Astrocyte (in vitro differentiated cells and primary cell): ENCODE data around the gene SIGLEC8. TPM values are rescaled to one million over a fixed set of nuclear protein-coding genes. Genes with fewer than 3 reads are reported as not detected.

ENCODE experiments used
- DNase-seq: peaks from one replicate; pipeline ENCODE4 v3.0.0-alpha.2; 2010; ENCODE audit warnings: low read depth
- FAIRE-seq: peaks from 2 replicates; lab custom pipeline; 2011; peaks lifted over from hg19 to GRCh38; lab: Jason Lieb, UNC
- H2AFZ ChIP-seq: 2 replicates; pipeline ENCODE4 v1.6.0; 2012; ENCODE audit warnings: low read depth, low read length, inconsistent platforms
- H3K27ac ChIP-seq: 2 replicates; pipeline ENCODE4 v1.5.1; 2011; ENCODE audit warnings: low read depth, low read length, inconsistent platforms
- H3K27me3 ChIP-seq: 2 replicates; pipeline ENCODE4 v1.6.0; 2011; ENCODE audit warnings: low read length, inconsistent platforms; ENCODE audit not compliant: insufficient read depth
- H3K36me3 ChIP-seq: 2 replicates; pipeline ENCODE4 v1.5.1; 2011; ENCODE audit warnings: low read length, inconsistent platforms; ENCODE audit not compliant: insufficient read depth
- H3K4me1 ChIP-seq: 2 replicates; pipeline ENCODE4 v1.5.1; 2011; ENCODE audit warnings: low read length, inconsistent platforms; ENCODE audit not compliant: insufficient read depth
- H3K4me2 ChIP-seq: 2 replicates; pipeline ENCODE4 v1.6.0; 2012; ENCODE audit warnings: low read length, inconsistent platforms
- H3K4me3 ChIP-seq: 2 replicates; pipeline ENCODE4 v1.5.1; 2011; ENCODE audit warnings: low read depth, mild to moderate bottlenecking, low read length, inconsistent platforms; ENCODE audit not compliant: insufficient read depth
- H3K79me2 ChIP-seq: 2 replicates; pipeline ENCODE4 v1.6.0; 2012; ENCODE audit warnings: mild to moderate bottlenecking, low read length, inconsistent platforms; ENCODE audit not compliant: insufficient read depth
- H3K9ac ChIP-seq: 2 replicates; pipeline ENCODE4 v1.6.0; 2012; ENCODE audit warnings: mild to moderate bottlenecking, low read length, inconsistent platforms
- H3K9me3 ChIP-seq: 2 replicates; pipeline ENCODE4 v1.5.1; 2012; ENCODE audit warnings: low read depth, mild to moderate bottlenecking, low read length, inconsistent platforms; ENCODE audit not compliant: insufficient read depth
- H4K20me1 ChIP-seq: 2 replicates; pipeline ENCODE4 v1.6.0; 2012; ENCODE audit warnings: low read length, inconsistent platforms; ENCODE audit not compliant: insufficient read depth
- H3K27ac Mint-ChIP-seq: one replicate; pipeline ENCODE4 v1.8.0; 2021; ENCODE audit warnings: mild to moderate bottlenecking, mixed read lengths; ENCODE audit not compliant: unreplicated experiment
- H3K27me3 Mint-ChIP-seq: one replicate; pipeline ENCODE4 v1.8.0; 2021; ENCODE audit warnings: low read depth, mixed read lengths; ENCODE audit not compliant: unreplicated experiment
- H3K36me3 Mint-ChIP-seq: one replicate; pipeline ENCODE4 v1.8.0; 2021; ENCODE audit warnings: low read depth, mixed read lengths; ENCODE audit not compliant: unreplicated experiment
- H3K4me1 Mint-ChIP-seq: one replicate; pipeline ENCODE4 v1.8.0; 2021; ENCODE audit warnings: low read depth, mixed read lengths; ENCODE audit not compliant: unreplicated experiment
- H3K4me3 Mint-ChIP-seq: one replicate; pipeline ENCODE4 v1.8.0; 2021; ENCODE audit warnings: mild to moderate bottlenecking, moderate library complexity, mixed read lengths; ENCODE audit not compliant: unreplicated experiment
- H3K9me3 Mint-ChIP-seq: one replicate; pipeline ENCODE4 v1.8.0; 2021; ENCODE audit warnings: mild to moderate bottlenecking, mixed read lengths; ENCODE audit not compliant: unreplicated experiment
- EZH2 ChIP-seq: IDR thresholded peaks from 2 replicates; pipeline ENCODE4 v1.6.1; 2012; ENCODE audit warnings: mild to moderate bottlenecking, low read length, inconsistent platforms; ENCODE audit not compliant: insufficient read depth
- total RNA-seq: library from RNA; stranded (reverse); gene quantifications from 2 replicates; pipeline ENCODE4 v1.2.1, GENCODE V29; 2021
- TF ChIP-seq, protein P1 (sequence below): IDR thresholded peaks from 2 replicates; pipeline ENCODE4 v1.5.1; 2011; ENCODE audit warnings: low read depth, mild to moderate bottlenecking, inconsistent platforms, low read length, moderate library complexity; ENCODE audit not compliant: insufficient read depth

SIGLEC8 gene
- total RNA-seq, 1 donor from 2014 or later, result not detected

DNA sequence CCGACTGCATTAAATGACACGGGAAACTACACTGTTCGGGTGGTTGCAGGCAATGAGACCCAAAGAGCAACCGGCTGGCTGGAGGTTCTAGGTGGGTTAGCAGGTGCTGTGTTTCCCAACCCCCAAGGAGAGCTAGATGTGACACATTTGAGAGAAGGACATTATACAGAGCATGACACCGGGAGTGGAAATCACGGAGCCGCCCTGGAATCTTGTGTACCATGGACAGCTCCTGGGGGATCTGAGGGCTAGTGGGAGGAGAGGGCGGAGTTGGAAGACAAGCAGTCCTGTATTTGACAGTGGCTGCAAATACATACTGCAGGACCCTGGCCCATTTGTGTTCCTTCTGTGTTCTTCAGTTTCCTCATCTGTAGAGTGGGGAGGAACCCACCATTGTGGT, 22.3 kb upstream of the SIGLEC8 start:
- FAIRE-seq, result no peak
- no peak overlapping the region for H3K27ac ChIP-seq
- Mint-ChIP-seq H3K9me3 (peaks cover 7% of the 10 kb centered on the region), H3K36me3 (no peaks in the 10 kb centered on the region), H3K27ac (no peak overlapping the region), H3K4me1 (no peaks in the 10 kb centered on the region), H3K4me3 (no peak overlapping the region), H3K27me3 (peaks cover 10% of the 10 kb centered on the region)
- peaks cover 15% of the 10 kb centered on the region for H3K9me3 ChIP-seq
- H3K27me3 ChIP-seq, result no peaks in the 10 kb centered on the region
- DNase-seq, result no peak
- H3K4me2 ChIP-seq, result no peak overlapping the region
- no peaks in the 10 kb centered on the region for H4K20me1 ChIP-seq
- no peaks in the 10 kb centered on the region for H3K4me1 ChIP-seq
- no peak overlapping the region for H2AFZ ChIP-seq
- no peak overlapping the region for H3K4me3 ChIP-seq
- no peak overlapping the region for H3K9ac ChIP-seq
- H3K36me3 ChIP-seq, result no peaks in the 10 kb centered on the region
- no peaks in the 10 kb centered on the region for H3K79me2 ChIP-seq
- TF ChIP-seq EZH2, result no peak
- TF ChIP-seq, protein P1, sequence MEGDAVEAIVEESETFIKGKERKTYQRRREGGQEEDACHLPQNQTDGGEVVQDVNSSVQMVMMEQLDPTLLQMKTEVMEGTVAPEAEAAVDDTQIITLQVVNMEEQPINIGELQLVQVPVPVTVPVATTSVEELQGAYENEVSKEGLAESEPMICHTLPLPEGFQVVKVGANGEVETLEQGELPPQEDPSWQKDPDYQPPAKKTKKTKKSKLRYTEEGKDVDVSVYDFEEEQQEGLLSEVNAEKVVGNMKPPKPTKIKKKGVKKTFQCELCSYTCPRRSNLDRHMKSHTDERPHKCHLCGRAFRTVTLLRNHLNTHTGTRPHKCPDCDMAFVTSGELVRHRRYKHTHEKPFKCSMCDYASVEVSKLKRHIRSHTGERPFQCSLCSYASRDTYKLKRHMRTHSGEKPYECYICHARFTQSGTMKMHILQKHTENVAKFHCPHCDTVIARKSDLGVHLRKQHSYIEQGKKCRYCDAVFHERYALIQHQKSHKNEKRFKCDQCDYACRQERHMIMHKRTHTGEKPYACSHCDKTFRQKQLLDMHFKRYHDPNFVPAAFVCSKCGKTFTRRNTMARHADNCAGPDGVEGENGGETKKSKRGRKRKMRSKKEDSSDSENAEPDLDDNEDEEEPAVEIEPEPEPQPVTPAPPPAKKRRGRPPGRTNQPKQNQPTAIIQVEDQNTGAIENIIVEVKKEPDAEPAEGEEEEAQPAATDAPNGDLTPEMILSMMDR, result no peak

DNA sequence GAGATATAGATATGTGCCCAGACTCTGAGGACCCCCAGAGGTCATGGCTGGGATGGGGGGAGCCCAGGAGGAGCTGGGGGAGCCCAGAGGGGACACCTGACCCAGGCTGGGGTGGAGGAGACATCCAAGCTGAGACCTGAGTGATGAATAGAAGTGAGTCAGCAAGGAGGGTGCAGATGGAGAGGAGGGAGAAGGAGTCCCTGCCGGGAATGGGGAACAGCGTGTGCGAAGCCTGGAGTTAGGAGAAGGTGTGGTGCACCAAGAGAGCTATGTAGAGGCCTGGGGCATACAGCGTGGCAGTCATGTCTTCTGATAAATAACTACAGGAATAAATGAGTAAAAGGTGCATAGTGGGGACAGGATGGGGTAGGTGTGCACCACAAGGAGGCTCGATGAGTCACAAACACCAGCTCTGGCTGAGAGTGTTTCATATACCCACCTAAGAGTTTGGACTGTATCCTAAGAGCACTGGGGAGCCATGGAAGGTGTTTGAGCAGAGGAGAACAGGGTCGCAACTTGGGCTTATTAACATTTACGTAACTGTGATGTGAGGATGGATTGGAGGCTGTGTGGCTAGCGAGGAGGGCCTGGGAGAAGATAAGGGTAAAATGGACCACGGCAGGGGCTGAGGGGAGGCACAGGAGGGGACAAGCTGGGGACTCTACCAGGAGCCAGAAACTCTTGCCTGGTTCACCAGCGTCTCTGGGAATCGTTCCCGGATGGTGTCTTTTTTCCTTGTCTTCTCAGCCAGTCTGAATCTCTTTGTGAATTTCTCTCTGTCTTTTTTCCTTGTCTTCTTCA, 21.5 kb upstream of the SIGLEC8 start:
- H4K20me1 ChIP-seq, result no peaks in the 10 kb centered on the region
- no peak for DNase-seq
- no peaks in the 10 kb centered on the region for H3K4me1 ChIP-seq
- Mint-ChIP-seq H3K4me1 (no peaks in the 10 kb centered on the region), H3K36me3 (no peaks in the 10 kb centered on the region), H3K27ac (no peak overlapping the region), H3K27me3 (peaks cover 15% of the 10 kb centered on the region), H3K4me3 (peak overlapping the region; percentile 6), H3K9me3 (peaks cover 5% of the 10 kb centered on the region)
- no peaks in the 10 kb centered on the region for H3K27me3 ChIP-seq
- no peak for TF ChIP-seq EZH2
- TF ChIP-seq, protein P1, result no peak
- H3K9ac ChIP-seq, result no peak overlapping the region
- no peaks in the 10 kb centered on the region for H3K79me2 ChIP-seq
- no peak overlapping the region for H3K27ac ChIP-seq
- H3K36me3 ChIP-seq, result no peaks in the 10 kb centered on the region
- no peak overlapping the region for H3K4me2 ChIP-seq
- H3K4me3 ChIP-seq, result no peak overlapping the region
- no peak for FAIRE-seq
- H2AFZ ChIP-seq, result no peak overlapping the region
- peaks cover 12% of the 10 kb centered on the region for H3K9me3 ChIP-seq
